KMS-11 (cell line): ENCODE measurements around the gene TEX44.
"Not testable (repeated sequence)": the region's sequence is repeated elsewhere in the genome, so short reads cannot be mapped to it uniquely, and the experiment has no call there.

Source experiments
- H2AFZ ChIP-seq: fragments of 200-600 bp; sonication (generic); 2 replicates; pipeline ENCODE4 v1.6.1; 2016; ENCODE audit warnings: antibody characterized with exemption, mixed run types, low read depth
- H3K27ac ChIP-seq: fragments of 200-600 bp; sonication (generic); 2 replicates; pipeline ENCODE4 v1.6.1; 2016; ENCODE audit warnings: mild to moderate bottlenecking, mixed run types
- H3K27me3 ChIP-seq: fragments of 200-600 bp; sonication (generic); 2 replicates; pipeline ENCODE4 v1.6.1; 2017; ENCODE audit warnings: mild to moderate bottlenecking, low read depth, mixed run types, moderate library complexity; ENCODE audit not compliant: insufficient read depth
- H3K36me3 ChIP-seq: fragments of 200-600 bp; sonication (generic); 2 replicates; pipeline ENCODE4 v1.6.1; 2017; ENCODE audit warnings: mild to moderate bottlenecking, mixed run types; ENCODE audit not compliant: insufficient read depth
- H3K4me1 ChIP-seq: fragments of 200-600 bp; sonication (generic); 2 replicates; pipeline ENCODE4 v1.6.1; 2016; ENCODE audit warnings: mild to moderate bottlenecking, low read depth, mixed run types; ENCODE audit not compliant: poor library complexity, severe bottlenecking
- H3K4me2 ChIP-seq: fragments of 200-600 bp; sonication (generic); 2 replicates; pipeline ENCODE4 v1.7.0; 2016; ENCODE audit warnings: mild to moderate bottlenecking, mixed run types
- H3K4me3 ChIP-seq: fragments of 200-600 bp; sonication (generic); IDR thresholded peaks from 2 replicates; pipeline ENCODE4 v1.6.1; 2017; ENCODE audit warnings: low read depth, low read length, mixed read lengths; ENCODE audit not compliant: insufficient read depth
- H3K79me2 ChIP-seq: fragments of 200-600 bp; sonication (generic); 2 replicates; pipeline ENCODE4 v1.6.1; 2016; ENCODE audit warnings: low read depth, mixed run types; ENCODE audit not compliant: insufficient read depth
- H3K9ac ChIP-seq: fragments of 200-600 bp; sonication (generic); 2 replicates; pipeline ENCODE4 v1.6.1; 2016; ENCODE audit warnings: mild to moderate bottlenecking, mixed run types
- H4K20me1 ChIP-seq: fragments of 200-600 bp; sonication (generic); 2 replicates; pipeline ENCODE4 v1.6.1; 2016; ENCODE audit warnings: mild to moderate bottlenecking, mixed run types; ENCODE audit not compliant: insufficient read depth
- CTCF ChIP-seq: fragments of 200-600 bp; sonication (generic); conservative IDR thresholded peaks from 2 replicates; pipeline ENCODE4 v1.6.1; 2017; ENCODE audit warnings: low read depth, mild to moderate bottlenecking, antibody characterized with exemption, low read length, moderate library complexity, mixed read lengths

Gene TEX44

GRCh38 chr2:231575612-231576256 lies 16.9 kb upstream of the TEX44 start:
- Histone ChIP-seq H3K27ac (no peak overlapping the region), H3K9ac (no peak overlapping the region), H3K4me2 (no peak overlapping the region)

GRCh38 chr2:231576465-231576864 lies 16.2 kb upstream of the TEX44 start:
- H3K4me3 ChIP-seq: no peak overlapping the region
- H4K20me1 ChIP-seq: no peaks in the 10 kb centered on the region
- no peak overlapping the region for H3K4me2 ChIP-seq
- TF ChIP-seq CTCF: no peak
- no peaks in the 10 kb centered on the region for H3K79me2 ChIP-seq
- no peak overlapping the region for H2AFZ ChIP-seq
- no peaks in the 10 kb centered on the region for H3K27me3 ChIP-seq
- no peak overlapping the region for H3K9ac ChIP-seq
- no peak overlapping the region for H3K27ac ChIP-seq
- H3K36me3 ChIP-seq: no peaks in the 10 kb centered on the region
- no peaks in the 10 kb centered on the region for H3K4me1 ChIP-seq

More at GRCh38 chr2:231575612-231576256, 16.9 kb upstream of the TEX44 start:
- H2AFZ ChIP-seq: no peak overlapping the region
- no peaks in the 10 kb centered on the region for H3K79me2 ChIP-seq
- H4K20me1 ChIP-seq: no peaks in the 10 kb centered on the region
- no peak for TF ChIP-seq CTCF
- H3K4me1 ChIP-seq: no peaks in the 10 kb centered on the region
- no peak overlapping the region for H3K4me3 ChIP-seq
- no peaks in the 10 kb centered on the region for H3K36me3 ChIP-seq
- no peaks in the 10 kb centered on the region for H3K27me3 ChIP-seq

GRCh38 chr2:231578655-231579054 lies 14.0 kb upstream of the TEX44 start:
- H3K4me2 ChIP-seq, H3K79me2 ChIP-seq, H3K27ac ChIP-seq, H3K9ac ChIP-seq, H3K4me1 ChIP-seq, H4K20me1 ChIP-seq, H3K36me3 ChIP-seq, H3K4me3 ChIP-seq, H3K27me3 ChIP-seq, H2AFZ ChIP-seq: not testable (repeated sequence)

GRCh38 chr2:231579560-231579959 lies 13.1 kb upstream of the TEX44 start:
- H3K27ac ChIP-seq: no peak overlapping the region
- H3K27me3 ChIP-seq: no peaks in the 10 kb centered on the region
- no peak overlapping the region for H3K9ac ChIP-seq
- no peaks in the 10 kb centered on the region for H3K79me2 ChIP-seq
- TF ChIP-seq CTCF: no peak
- H3K4me3 ChIP-seq: no peak overlapping the region
- H3K4me1 ChIP-seq: no peaks in the 10 kb centered on the region
- H3K36me3 ChIP-seq: no peaks in the 10 kb centered on the region
- H2AFZ ChIP-seq: no peak overlapping the region
- no peak overlapping the region for H3K4me2 ChIP-seq
- H4K20me1 ChIP-seq: no peaks in the 10 kb centered on the region

GRCh38 chr2:231581328-231581727 lies 11.3 kb upstream of the TEX44 start:
- Histone ChIP-seq H3K27ac (no peak overlapping the region), H4K20me1 (no peaks in the 10 kb centered on the region), H3K36me3 (no peaks in the 10 kb centered on the region), H3K79me2 (no peaks in the 10 kb centered on the region), H3K9ac (no peak overlapping the region), H2AFZ (no peak overlapping the region), H3K27me3 (no peaks in the 10 kb centered on the region), H3K4me3 (no peak overlapping the region), H3K4me2 (no peak overlapping the region), H3K4me1 (no peaks in the 10 kb centered on the region)
- no peak for TF ChIP-seq CTCF
